Prostate gland (tissue), 2 donors: ENCODE measurements around the gene NRXN3.

Experiments
- POLR2A ChIP-seq: fragments of 450-650 bp; IDR thresholded peaks from one replicate; pipeline ENCODE4 v1.6.1; 2016; ENCODE audit warnings: antibody characterized with exemption, mild to moderate bottlenecking
- POLR2AphosphoS5 ChIP-seq: sonication (generic); formaldehyde crosslinking; IDR thresholded peaks from one replicate; pipeline ENCODE4 v1.6.1; 2017; ENCODE audit warnings: antibody characterized with exemption
- TF ChIP-seq, protein P1 (sequence below), 4 experiments: fragments of 200-600 bp in 2 of 4; fragments of 450-650 bp in 2 of 4; sonication (generic) in 2 of 4; IDR thresholded peaks; 1 replicate in 3 of 4; 2 replicates in 1 of 4; pipeline ENCODE4 v1.5.1; 2016 to 2019; ENCODE audit warnings: antibody characterized with exemption in 4 of 4, mild to moderate bottlenecking in 2 of 4, moderate library complexity in 2 of 4

DNA sequence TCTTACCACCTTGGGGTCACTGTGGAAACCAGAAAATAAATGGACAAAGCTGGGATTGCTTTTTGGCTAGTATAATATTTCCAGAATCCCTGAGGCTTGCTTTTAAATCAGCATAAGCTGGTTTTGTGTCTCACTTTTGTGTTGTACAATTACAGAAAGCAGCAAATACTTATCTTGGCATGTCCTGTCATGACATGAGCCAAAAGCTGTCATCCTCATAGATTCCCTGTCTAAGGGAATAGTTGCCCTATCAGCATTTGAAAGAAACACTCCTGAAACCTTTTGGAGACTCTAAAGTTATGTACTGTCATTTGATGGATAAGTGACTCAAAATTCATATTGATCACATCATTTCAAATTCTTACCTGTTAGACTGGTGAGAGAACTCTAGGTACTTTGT, 987.2 kb downstream of the NRXN3 start:
- TF ChIP-seq, protein P1, sequence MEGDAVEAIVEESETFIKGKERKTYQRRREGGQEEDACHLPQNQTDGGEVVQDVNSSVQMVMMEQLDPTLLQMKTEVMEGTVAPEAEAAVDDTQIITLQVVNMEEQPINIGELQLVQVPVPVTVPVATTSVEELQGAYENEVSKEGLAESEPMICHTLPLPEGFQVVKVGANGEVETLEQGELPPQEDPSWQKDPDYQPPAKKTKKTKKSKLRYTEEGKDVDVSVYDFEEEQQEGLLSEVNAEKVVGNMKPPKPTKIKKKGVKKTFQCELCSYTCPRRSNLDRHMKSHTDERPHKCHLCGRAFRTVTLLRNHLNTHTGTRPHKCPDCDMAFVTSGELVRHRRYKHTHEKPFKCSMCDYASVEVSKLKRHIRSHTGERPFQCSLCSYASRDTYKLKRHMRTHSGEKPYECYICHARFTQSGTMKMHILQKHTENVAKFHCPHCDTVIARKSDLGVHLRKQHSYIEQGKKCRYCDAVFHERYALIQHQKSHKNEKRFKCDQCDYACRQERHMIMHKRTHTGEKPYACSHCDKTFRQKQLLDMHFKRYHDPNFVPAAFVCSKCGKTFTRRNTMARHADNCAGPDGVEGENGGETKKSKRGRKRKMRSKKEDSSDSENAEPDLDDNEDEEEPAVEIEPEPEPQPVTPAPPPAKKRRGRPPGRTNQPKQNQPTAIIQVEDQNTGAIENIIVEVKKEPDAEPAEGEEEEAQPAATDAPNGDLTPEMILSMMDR (IDR thresholded peaks at IDR 0.05) = no peak
- TF ChIP-seq POLR2A (no peak), POLR2AphosphoS5 (no peak)
